ENCODE data around the gene CACHD1.

GRCh38 chr1:64499011-64499410, 29.1 kb downstream of the CACHD1 start:
- TF ChIP-seq CTCF (conservative IDR thresholded peaks at IDR 0.05; ENCODE audit: low read length) = no peak
- no peak for TF ChIP-seq EZH2phosphoT487 (IDR thresholded peaks at IDR 0.05; ENCODE audit: borderline replicate concordance, low read depth, low read length)
